Hepatocyte (in vitro differentiated cells): Measurements from ENCODE around the gene DAP. TPM values are rescaled to one million over a fixed set of nuclear protein-coding genes. Genes with fewer than 3 reads are reported as not detected.
A peak's percentile ranks its signal among the peaks of the same experiment; 100 is the strongest.

ENCODE experiments used
- DNase-seq: peaks from one replicate; pipeline ENCODE4 v3.0.0-alpha.2; 2016; ENCODE audit warnings: low spot score
- H2AFZ ChIP-seq: fragments of 200-600 bp; sonication (generic); 2 replicates; pipeline ENCODE4 v1.6.0; 2016; ENCODE audit warnings: antibody characterized with exemption, mild to moderate bottlenecking
- H3K27ac ChIP-seq: fragments of 200-600 bp; sonication (generic); 2 replicates; pipeline ENCODE4 v1.5.1; 2016; ENCODE audit warnings: mild to moderate bottlenecking
- H3K27me3 ChIP-seq: fragments of 200-600 bp; sonication (generic); 2 replicates; pipeline ENCODE4 v1.6.1; 2016
- H3K36me3 ChIP-seq: fragments of 200-600 bp; sonication (generic); replicated peaks from 2 replicates; pipeline ENCODE4 v1.5.1; 2016; ENCODE audit warnings: low read depth; ENCODE audit not compliant: insufficient read depth
- H3K4me1 ChIP-seq: fragments of 200-600 bp; sonication (generic); 2 replicates; pipeline ENCODE4 v1.5.1; 2016; ENCODE audit warnings: mild to moderate bottlenecking, moderate library complexity; ENCODE audit not compliant: insufficient read depth
- H3K4me2 ChIP-seq: fragments of 200-600 bp; sonication (generic); 2 replicates; pipeline ENCODE4 v1.6.0; 2016
- H3K4me3 ChIP-seq: fragments of 200-600 bp; sonication (generic); 2 replicates; pipeline ENCODE4 v1.5.1; 2016; ENCODE audit warnings: mild to moderate bottlenecking
- H3K79me2 ChIP-seq: fragments of 200-600 bp; sonication (generic); 2 replicates; pipeline ENCODE4 v1.6.0; 2017; ENCODE audit warnings: mild to moderate bottlenecking
- H3K9me2 ChIP-seq: fragments of 200-600 bp; sonication (generic); replicated peaks from 2 replicates; pipeline ENCODE4 v1.6.0; 2017; ENCODE audit warnings: mild to moderate bottlenecking; ENCODE audit not compliant: insufficient read depth
- H3K9me3 ChIP-seq: fragments of 200-600 bp; sonication (generic); 2 replicates; pipeline ENCODE4 v1.5.1; 2016; ENCODE audit warnings: low read depth, mild to moderate bottlenecking
- H4K20me1 ChIP-seq: fragments of 200-600 bp; sonication (generic); 2 replicates; pipeline ENCODE4 v1.6.0; 2016; ENCODE audit warnings: mild to moderate bottlenecking; ENCODE audit not compliant: insufficient read depth, poor library complexity, severe bottlenecking
- EZH2 ChIP-seq: fragments of 200-600 bp; sonication (generic); IDR thresholded peaks from 2 replicates; pipeline ENCODE4 v1.6.1; 2016; ENCODE audit warnings: antibody characterized with exemption, mild to moderate bottlenecking, borderline replicate concordance
- EZH2phosphoT487 ChIP-seq: fragments of 200-600 bp; sonication (generic); IDR thresholded peaks from one replicate; pipeline ENCODE4 v1.6.1; 2018; ENCODE audit warnings: antibody characterized with exemption, mild to moderate bottlenecking, low read depth, moderate library complexity; ENCODE audit not compliant: unreplicated experiment, severe bottlenecking
- WGBS: methylation state at CpG from one replicate; pipeline ENCODE4 v1.1.6; 2016; ENCODE audit warnings: low lambda C conversion rate; ENCODE audit errors: missing lambda C conversion rate; 5-methylcytosine and 5-hydroxymethylcytosine counted together
- polyA plus RNA-seq: library from polyadenylated mRNA; unstranded; fragments of >200 nt; fragmentation: Nextera tagmentation; extraction: Ambion mirVana; gene quantifications from 2 replicates; pipeline ENCODE4 v1.2.1, GENCODE V29; 2016
- total RNA-seq: library from RNA; depleted of rRNA; stranded (reverse); fragments of >200 nt; gene quantifications from 2 replicates; pipeline ENCODE4 v1.2.3, GENCODE V29; 2014
- TF ChIP-seq, protein P1 (sequence below): fragments of 200-600 bp; sonication (generic); IDR thresholded peaks from 2 replicates; pipeline ENCODE4 v1.5.1; 2016; ENCODE audit warnings: antibody characterized with exemption, mild to moderate bottlenecking; ENCODE audit not compliant: poor library complexity

DAP gene
- total and polyA plus RNA-seq, 2 experiments from 2014 or later = 74.8 to 196 TPM

DNA sequence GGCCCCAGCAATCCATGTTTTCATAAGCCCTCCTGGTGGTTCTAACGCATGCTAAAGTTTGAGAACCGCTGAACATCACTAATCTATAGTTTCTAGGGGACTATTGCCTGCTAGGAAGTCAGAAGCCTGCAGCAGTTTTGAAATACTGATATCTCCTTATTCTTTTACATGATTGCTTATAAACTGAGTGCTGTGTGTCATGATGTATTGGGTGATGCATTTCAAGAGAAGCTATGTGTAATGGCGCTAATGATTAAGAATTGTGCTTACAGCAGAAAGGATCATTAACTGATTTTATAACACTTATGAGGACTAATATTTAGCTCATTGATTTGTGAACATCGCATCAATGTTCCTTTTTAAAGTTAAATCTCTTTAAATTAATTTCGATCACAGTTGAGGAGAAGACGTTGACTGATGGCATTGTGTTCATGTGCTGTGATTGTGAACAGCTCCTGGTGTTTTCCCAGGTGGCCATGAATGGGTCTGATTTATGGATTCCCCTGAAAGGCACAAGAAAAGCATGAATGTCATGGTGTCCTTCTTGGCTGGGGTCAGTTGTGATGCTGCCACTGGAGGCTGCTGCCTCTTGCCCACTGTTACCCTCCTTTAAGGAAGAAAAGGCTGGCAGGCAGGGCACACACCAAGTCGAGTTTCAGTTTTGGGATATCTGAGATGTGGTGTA, 12.0 kb upstream of the DAP start:
- no peak overlapping the region for H3K27ac ChIP-seq
- peaks cover 6% of the 10 kb centered on the region for H3K4me1 ChIP-seq
- H4K20me1 ChIP-seq = no peaks in the 10 kb centered on the region
- no peak overlapping the region for H2AFZ ChIP-seq
- no peaks in the 10 kb centered on the region for H3K36me3 ChIP-seq
- no peak for DNase-seq
- no peak overlapping the region for H3K4me3 ChIP-seq
- H3K79me2 ChIP-seq = no peaks in the 10 kb centered on the region
- H3K4me2 ChIP-seq = no peak overlapping the region
- no peaks in the 10 kb centered on the region for H3K27me3 ChIP-seq
- H3K9me3 ChIP-seq = no peaks in the 10 kb centered on the region
- TF ChIP-seq EZH2phosphoT487 (no peak), EZH2 (no peak)
- TF ChIP-seq, protein P1, sequence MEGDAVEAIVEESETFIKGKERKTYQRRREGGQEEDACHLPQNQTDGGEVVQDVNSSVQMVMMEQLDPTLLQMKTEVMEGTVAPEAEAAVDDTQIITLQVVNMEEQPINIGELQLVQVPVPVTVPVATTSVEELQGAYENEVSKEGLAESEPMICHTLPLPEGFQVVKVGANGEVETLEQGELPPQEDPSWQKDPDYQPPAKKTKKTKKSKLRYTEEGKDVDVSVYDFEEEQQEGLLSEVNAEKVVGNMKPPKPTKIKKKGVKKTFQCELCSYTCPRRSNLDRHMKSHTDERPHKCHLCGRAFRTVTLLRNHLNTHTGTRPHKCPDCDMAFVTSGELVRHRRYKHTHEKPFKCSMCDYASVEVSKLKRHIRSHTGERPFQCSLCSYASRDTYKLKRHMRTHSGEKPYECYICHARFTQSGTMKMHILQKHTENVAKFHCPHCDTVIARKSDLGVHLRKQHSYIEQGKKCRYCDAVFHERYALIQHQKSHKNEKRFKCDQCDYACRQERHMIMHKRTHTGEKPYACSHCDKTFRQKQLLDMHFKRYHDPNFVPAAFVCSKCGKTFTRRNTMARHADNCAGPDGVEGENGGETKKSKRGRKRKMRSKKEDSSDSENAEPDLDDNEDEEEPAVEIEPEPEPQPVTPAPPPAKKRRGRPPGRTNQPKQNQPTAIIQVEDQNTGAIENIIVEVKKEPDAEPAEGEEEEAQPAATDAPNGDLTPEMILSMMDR = no peak
- no peaks in the 10 kb centered on the region for H3K9me2 ChIP-seq
- WGBS = 92% methylated on average over 7 of the region's 7 CpGs

DNA sequence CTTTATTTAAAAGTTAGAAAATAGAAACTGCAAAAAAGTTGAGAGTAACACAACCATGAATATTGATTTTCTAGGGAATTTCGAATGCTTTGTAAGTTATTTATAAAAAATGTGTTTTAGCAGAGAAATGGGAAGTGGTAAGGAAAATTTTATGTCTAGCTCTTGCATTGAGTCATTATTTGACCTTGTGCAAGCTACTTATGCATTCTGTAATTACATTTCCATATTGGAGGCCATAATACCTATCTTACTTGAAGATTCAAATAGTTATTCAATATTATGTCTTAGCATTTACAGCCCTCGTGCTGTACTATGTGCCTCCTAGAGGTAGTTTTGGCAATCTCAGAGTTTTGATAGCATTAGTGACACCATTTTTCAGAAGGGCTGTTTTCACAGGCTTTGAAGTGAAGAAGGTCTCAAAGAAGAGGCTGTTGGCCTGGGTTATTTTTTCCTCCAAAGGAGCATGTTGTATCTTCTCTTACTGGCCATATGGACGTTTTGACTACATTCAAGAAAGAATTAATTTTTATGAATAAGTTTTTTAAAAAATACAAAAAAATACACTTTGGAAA, 7.4 kb upstream of the DAP start:
- no peaks in the 10 kb centered on the region for H3K9me3 ChIP-seq
- no peak overlapping the region for H3K4me3 ChIP-seq
- WGBS = 82% methylated on average over 3 of the region's 3 CpGs
- no peaks in the 10 kb centered on the region for H3K4me1 ChIP-seq
- no peaks in the 10 kb centered on the region for H4K20me1 ChIP-seq
- no peak overlapping the region for H3K27ac ChIP-seq
- H3K79me2 ChIP-seq = no peaks in the 10 kb centered on the region
- H3K4me2 ChIP-seq = no peak overlapping the region
- no peak for DNase-seq
- no peaks in the 10 kb centered on the region for H3K36me3 ChIP-seq
- TF ChIP-seq, protein P1 = no peak
- no peak for TF ChIP-seq EZH2
- TF ChIP-seq EZH2phosphoT487 = no peak
- no peaks in the 10 kb centered on the region for H3K27me3 ChIP-seq
- no peaks in the 10 kb centered on the region for H3K9me2 ChIP-seq
- no peak overlapping the region for H2AFZ ChIP-seq

DNA sequence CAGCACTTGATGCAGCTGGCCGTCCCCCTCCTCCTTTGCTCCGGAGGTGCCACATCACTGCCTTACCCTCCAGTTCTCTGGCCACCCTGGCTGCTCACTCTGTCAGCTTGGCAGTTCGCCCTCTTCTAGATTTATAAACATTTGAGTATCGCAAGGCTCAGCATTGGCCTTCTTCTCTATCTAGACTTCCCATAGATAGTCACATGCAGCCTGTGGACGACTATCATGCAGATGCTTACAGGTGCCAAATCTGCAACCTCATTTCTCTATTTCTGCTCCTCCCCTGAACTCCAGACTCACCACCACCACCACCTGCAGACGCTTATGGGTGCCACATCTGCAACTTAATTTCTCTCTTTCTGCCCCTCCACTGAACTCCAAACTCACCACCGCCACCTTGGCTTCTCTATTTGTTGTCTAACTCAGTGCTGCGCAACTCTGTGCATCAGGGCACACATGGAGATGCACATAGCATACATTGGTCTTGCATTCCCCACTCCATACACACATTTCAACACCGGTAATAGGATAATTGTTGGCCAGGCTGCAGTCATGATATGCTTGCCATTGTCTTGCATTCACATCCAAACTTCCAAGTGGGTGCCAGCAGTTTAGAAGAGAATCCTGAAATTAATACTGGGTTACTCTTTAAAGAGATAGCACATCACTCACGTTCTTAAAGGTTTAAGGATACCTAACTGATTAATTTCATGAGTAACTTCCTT, 1.9 kb upstream of the DAP start:
- Histone ChIP-seq H3K27me3 (no peaks in the 10 kb centered on the region), H3K4me3 (no peak overlapping the region), H4K20me1 (peaks cover 16% of the 10 kb centered on the region), H3K9me3 (no peaks in the 10 kb centered on the region), H3K36me3 (no peaks in the 10 kb centered on the region), H3K79me2 (peaks cover 22% of the 10 kb centered on the region), H3K27ac (peak overlapping the region; percentile 100), H3K4me2 (peak overlapping the region; percentile 93), H3K9me2 (no peaks in the 10 kb centered on the region), H3K4me1 (peaks cover 26% of the 10 kb centered on the region), H2AFZ (no peak overlapping the region)
- TF ChIP-seq EZH2phosphoT487 (no peak), EZH2 (no peak)
- TF ChIP-seq, protein P1 = no peak
- DNase-seq = no peak
- WGBS = 83% methylated on average over 10 of the region's 10 CpGs
